ENCODE data around the gene FOXP1.

Gene FOXP1

GRCh38 chr3:71262364-71263265, 320.9 kb downstream of the FOXP1 start:
- no peak for DNase-seq (ENCODE audit: low read depth)
- H3K4me3 ChIP-seq (ENCODE audit: low read depth, low read length): no peak overlapping the region
- TF ChIP-seq CTCF (IDR thresholded peaks at IDR 0.05; ENCODE audit: low read depth, low read length, missing control alignments): no peak

GRCh38 chr3:71260782-71261181, 322.7 kb downstream of the FOXP1 start:
- H3K4me3 ChIP-seq (ENCODE audit: low read depth, low read length): no peak overlapping the region
- no peak for DNase-seq (ENCODE audit: low read depth)
- TF ChIP-seq CTCF (IDR thresholded peaks at IDR 0.05; ENCODE audit: low read depth, low read length, missing control alignments): no peak

GRCh38 chr3:71258526-71258925, 325.0 kb downstream of the FOXP1 start:
- H3K4me3 ChIP-seq (ENCODE audit: low read depth, low read length): no peak overlapping the region
- no peak for DNase-seq (ENCODE audit: low read depth)
- no peak for TF ChIP-seq CTCF (IDR thresholded peaks at IDR 0.05; ENCODE audit: low read depth, low read length, missing control alignments)

- TF ChIP-seq CTCF (IDR thresholded peaks at IDR 0.05; ENCODE audit: low read depth, low read length, missing control alignments): no peak
- H3K4me3 ChIP-seq (ENCODE audit: low read depth, low read length): no peak overlapping the region
- DNase-seq (ENCODE audit: low read depth): no peak
Measured at GRCh38 chr3:71258116-71258515, 325.4 kb downstream of the FOXP1 start.

- no peak for TF ChIP-seq CTCF (IDR thresholded peaks at IDR 0.05; ENCODE audit: low read depth, low read length, missing control alignments)
- no peak overlapping the region for H3K4me3 ChIP-seq (ENCODE audit: low read depth, low read length)
- DNase-seq (ENCODE audit: low read depth): no peak
Measured at GRCh38 chr3:71255498-71255897, 328.0 kb downstream of the FOXP1 start.

GRCh38 chr3:71254281-71255057, 329.1 kb downstream of the FOXP1 start:
- no peak overlapping the region for H3K4me3 ChIP-seq (ENCODE audit: low read depth, low read length)
- no peak for DNase-seq (ENCODE audit: low read depth)
- no peak for TF ChIP-seq CTCF (IDR thresholded peaks at IDR 0.05; ENCODE audit: low read depth, low read length, missing control alignments)

Measured in GM12864 (cell line).